DMS53 treated with DMSO at 0.1 percent for 48 hours (cell line): ENCODE measurements around the gene CFAP410.
"Not testable (repeated sequence)": the region's sequence is repeated elsewhere in the genome, so short reads cannot be mapped to it uniquely, and the experiment has no call there.

Experiments
- DNase-seq: peaks from one replicate; lab custom pipeline; 2025; ENCODE audit not compliant: unreplicated experiment; lab: John Stamatoyannopoulos, UW

The CFAP410 gene

GRCh38 chr21:44288251-44289110, 50.7 kb downstream of the CFAP410 start:
- DNase-seq = no peak

GRCh38 chr21:44286716-44287632, 52.2 kb downstream of the CFAP410 start:
- DNase-seq = no peak

GRCh38 chr21:44286086-44286715, 53.0 kb downstream of the CFAP410 start:
- DNase-seq = no peak

- DNase-seq = no peak
These were observed 53.8 kb downstream of the CFAP410 start, which contains the start of gene AIRE for GRCh38 chr21:44285138-44285992. AIRE (plus strand) TSS chr21:44285876; CDS start chr21:44286007, 131 bp downstream.

- DNase-seq = no peak
These were observed 55.2 kb downstream of the CFAP410 start for GRCh38 chr21:44283948-44284347.

GRCh38 chr21:44283211-44283785, 55.9 kb downstream of the CFAP410 start:
- not testable (repeated sequence) for DNase-seq

- no peak for DNase-seq
These were observed 56.8 kb downstream of the CFAP410 start for GRCh38 chr21:44282370-44282769.

GRCh38 chr21:44281801-44282200, 57.4 kb downstream of the CFAP410 start:
- DNase-seq = no peak

GRCh38 chr21:44279354-44280260, 59.6 kb downstream of the CFAP410 start:
- DNase-seq = no peak
